GM12864 (cell line): ENCODE data around the gene IL12RB2.

Experiments
- DNase-seq: peaks from one replicate; pipeline ENCODE4 v3.0.0-alpha.2; 2011; ENCODE audit warnings: low read depth
- H3K4me3 ChIP-seq: 2 replicates; pipeline ENCODE4 v1.5.1; 2011; ENCODE audit warnings: mild to moderate bottlenecking, low read depth, low read length, control low read depth
- CTCF ChIP-seq: IDR thresholded peaks from 2 replicates; pipeline ENCODE4 v1.5.1; 2011; ENCODE audit warnings: low read depth, mild to moderate bottlenecking, moderate library complexity, low read length, control low read depth, inconsistent platforms; ENCODE audit errors: missing control alignments

The IL12RB2 gene

GRCh38 chr1:67371043-67371442, 63.4 kb downstream of the IL12RB2 start:
- no peak overlapping the region for H3K4me3 ChIP-seq
- no peak for DNase-seq
- no peak for TF ChIP-seq CTCF

GRCh38 chr1:67371681-67372080, 64.0 kb downstream of the IL12RB2 start:
- no peak for TF ChIP-seq CTCF
- no peak for DNase-seq
- H3K4me3 ChIP-seq = no peak overlapping the region

GRCh38 chr1:67372136-67372535, 64.5 kb downstream of the IL12RB2 start:
- no peak overlapping the region for H3K4me3 ChIP-seq
- DNase-seq = no peak

GRCh38 chr1:67372898-67373297, 65.2 kb downstream of the IL12RB2 start:
- TF ChIP-seq CTCF = no peak
- DNase-seq = no peak
- H3K4me3 ChIP-seq = no peak overlapping the region

More at GRCh38 chr1:67372136-67372535, 64.5 kb downstream of the IL12RB2 start:
- no peak for TF ChIP-seq CTCF

- TF ChIP-seq CTCF = no peak
- H3K4me3 ChIP-seq = no peak overlapping the region
- no peak for DNase-seq
Measured at GRCh38 chr1:67376381-67376780, 68.7 kb downstream of the IL12RB2 start.

- no peak overlapping the region for H3K4me3 ChIP-seq
- no peak for TF ChIP-seq CTCF
- no peak for DNase-seq
Measured at GRCh38 chr1:67377253-67377652, 69.6 kb downstream of the IL12RB2 start.

- no peak for DNase-seq
- TF ChIP-seq CTCF = no peak
- H3K4me3 ChIP-seq = no peak overlapping the region
Measured at GRCh38 chr1:67381154-67381553, 73.5 kb downstream of the IL12RB2 start.
